T-cell (primary cell): ENCODE measurements around the gene CTTNBP2NL. TPM values are rescaled to one million over a fixed set of nuclear protein-coding genes. Genes with fewer than 3 reads are reported as not detected.
"Not testable (repeated sequence)": the region's sequence is repeated elsewhere in the genome, so short reads cannot be mapped to it uniquely, and the experiment has no call there.

Source experiments
- ATAC-seq, 4 experiments: fragments of 200-7000 bp in 3 of 4; fragments of 150-1000 bp in 1 of 4; cut with Tn5 transposase; replicated peaks in 1 of 4; 1 replicate in 3 of 4; 2 replicates in 1 of 4; pipeline ENCODE4 v1.10.0; 2021; ENCODE audit warnings: moderate library complexity in 3 of 4, mild to moderate bottlenecking in 2 of 4, moderate number of reproducible peaks in 1 of 4
- CTCF ChIA-PET, 2 donors: fragments of 300-600 bp; sonication (Branson Sonifier 250); formaldehyde crosslinking; loops; one replicate each; lab custom pipeline; 2022; ENCODE audit warnings: antibody characterized with exemption in 2 of 2; lab: Charles Lee
- POLR2A ChIA-PET, 2 donors: fragments of 300-600 bp; sonication (Branson Sonifier 250); formaldehyde crosslinking; loops; one replicate each; lab custom pipeline; 2022; ENCODE audit warnings: antibody characterized with exemption in 2 of 2; lab: Charles Lee
- DNase-seq, 35 experiments: peaks; one replicate each; pipeline versions ENCODE4 v3.0.0 to v3.0.0-alpha.2; 2013 to 2023
- H3K27ac ChIP-seq: one replicate; pipeline ENCODE4 v1.5.1; 2013; ENCODE audit warnings: low read length
- H3K27me3 ChIP-seq, 2 experiments: replicated peaks in 1 of 2; 1 replicate in 1 of 2; 2 replicates in 1 of 2; pipeline versions ENCODE4 v1.6.1 to v1.7.0; 2013; ENCODE audit warnings: low read length in 1 of 2, mixed read lengths in 1 of 2; ENCODE audit not compliant: control insufficient read depth in 2 of 2, insufficient read depth in 2 of 2; ENCODE audit errors: extremely low read depth in 1 of 2
- H3K36me3 ChIP-seq, 2 donors: 1 replicate in 1 of 2; 2 replicates in 1 of 2; pipeline versions ENCODE4 v1.6.1 to v1.7.0; 2013; ENCODE audit warnings: low read length in 1 of 2; ENCODE audit not compliant: control insufficient read depth in 2 of 2, insufficient read depth in 1 of 2; ENCODE audit errors: extremely low read depth in 1 of 2
- H3K4me1 ChIP-seq, 2 experiments: 1 replicate in 1 of 2; 2 replicates in 1 of 2; pipeline versions ENCODE4 v1.6.1 to v1.7.0; 2013; ENCODE audit warnings: low read length in 2 of 2, mixed read lengths in 1 of 2; ENCODE audit not compliant: insufficient read depth in 2 of 2, control insufficient read depth in 1 of 2; ENCODE audit errors: extremely low read depth in 1 of 2
- H3K4me3 ChIP-seq, 2 donors: 1 replicate in 1 of 2; 2 replicates in 1 of 2; pipeline versions ENCODE4 v1.5.1 to v1.7.0; 2013; ENCODE audit warnings: mild to moderate bottlenecking in 2 of 2, low read length in 1 of 2, moderate library complexity in 1 of 2; ENCODE audit not compliant: control insufficient read depth in 1 of 2; ENCODE audit errors: extremely low read depth in 1 of 2
- H3K9me3 ChIP-seq: 2 replicates; pipeline ENCODE4 v1.7.0; 2013
- H3K27ac Mint-ChIP-seq, 2 donors: one replicate each; pipeline ENCODE4 v1.8.0; 2020 to 2021; ENCODE audit warnings: mild to moderate bottlenecking in 2 of 2, mixed read lengths in 2 of 2
- H3K27me3 Mint-ChIP-seq, 2 donors: one replicate each; pipeline ENCODE4 v1.8.0; 2021 to 2022; ENCODE audit warnings: mixed read lengths in 2 of 2
- H3K36me3 Mint-ChIP-seq: one replicate; pipeline ENCODE4 v1.8.0; 2021; ENCODE audit warnings: mixed read lengths
- H3K4me1 Mint-ChIP-seq, 3 donors: one replicate each; pipeline ENCODE4 v1.8.0; 2020 to 2022; ENCODE audit warnings: mixed read lengths in 3 of 3, mild to moderate bottlenecking in 1 of 3
- H3K4me3 Mint-ChIP-seq, 3 donors: one replicate each; pipeline ENCODE4 v1.8.0; 2020 to 2022; ENCODE audit warnings: mild to moderate bottlenecking in 3 of 3, mixed read lengths in 3 of 3, moderate library complexity in 3 of 3
- H3K9me3 Mint-ChIP-seq, 3 donors: one replicate each; pipeline ENCODE4 v1.8.0; 2020 to 2022; ENCODE audit warnings: mixed read lengths in 3 of 3
- WGBS: methylation state at CpG from one replicate; pipeline ENCODE4 v1.1.5; 2013; ENCODE audit warnings: missing lambda C conversion rate; ENCODE audit not compliant: insufficient coverage; 5-methylcytosine and 5-hydroxymethylcytosine counted together
- total RNA-seq, 35 experiments: library from RNA in 6 of 35; stranded (reverse) in 6 of 35; fragments of 120-200 nt in 1 of 35; gene quantifications; one replicate each; pipeline versions ENCODE4 v1.2.1 to v1.2.4 and lab custom pipeline; 2013 to 2026

CTTNBP2NL gene
- total RNA-seq, 5 donors from 2014 or later (not counting 1 experiment from before 2014, with no cell fraction given) = 0.37 to 1.1 (median 0.51) TPM

- Mint-ChIP-seq H3K27me3 (peaks cover 32 to 40% of the 10 kb centered on the region in 2 donors), H3K4me1 (peaks cover 7 to 14% (median 9%) of the 10 kb centered on the region in 3 donors)
- H3K36me3 ChIP-seq, H3K4me3 ChIP-seq, H3K27ac Mint-ChIP-seq, DNase-seq, H3K4me3 Mint-ChIP-seq, H3K9me3 Mint-ChIP-seq, H3K27ac ChIP-seq, H3K36me3 Mint-ChIP-seq, H3K9me3 ChIP-seq, H3K4me1 ChIP-seq: not testable (repeated sequence)
- 56% methylated on average over 9 of the region's 15 CpGs for WGBS
- ATAC-seq = peak in 1 of 4 experiments; percentile 7
- ChIA-PET CTCF (interaction anchor here (0.5 to 3.6 kb wide), 20 partner anchors 10 to 1233 kb away, joined by 3 to 33 read pairs (median 4); partner anchors contain the start of gene PPM1J (in 1 of the 2)), POLR2A (interaction anchor here in 1 of 2 donors (0.6 to 0.8 kb wide), 3 partner anchors 77 to 225 kb away, joined by 3 to 9 read pairs (median 7); no protein-coding TSS in a partner anchor)
- peaks cover 2 to 28% of the 10 kb centered on the region in 2 experiments for H3K27me3 ChIP-seq
Measured at GRCh38 chr1:112390335-112390734, 5.7 kb upstream of the CTTNBP2NL start.

GRCh38 chr1:112390775-112391602 lies 5.0 kb upstream of the CTTNBP2NL start:
- Mint-ChIP-seq H3K9me3 (no peaks in the 10 kb centered on the region), H3K27ac (peak overlapping the region in 1 of 2 donors; percentile 44)
- CTCF ChIA-PET = interaction anchor here (0.5 to 3.6 kb wide), 32 partner anchors 9 to 1558 kb away, joined by 3 to 33 read pairs (median 4); partner anchors contain the start of genes LRIG2 (in 1 of the 2), PPM1J (in 1 of the 2) and ST7L (in 1 of the 2)

GRCh38 chr1:112391603-112391940 lies 4.4 kb upstream of the CTTNBP2NL start:
- no peak overlapping the region for H3K4me3 ChIP-seq
- H3K27me3 ChIP-seq = peaks cover 2 to 26% of the 10 kb centered on the region in 2 experiments
- Mint-ChIP-seq H3K36me3 (no peaks in the 10 kb centered on the region), H3K9me3 (no peaks in the 10 kb centered on the region), H3K4me3 (no peak overlapping the region), H3K27ac (no peak overlapping the region), H3K27me3 (peaks cover 32 to 43% of the 10 kb centered on the region in 2 donors), H3K4me1 (peaks cover 13 to 21% (median 19%) of the 10 kb centered on the region in 3 donors)
- ATAC-seq (no peak), DNase-seq (no peak)
- H3K9me3 ChIP-seq = no peaks in the 10 kb centered on the region
- WGBS = 83% methylated on average over 2 of the region's 11 CpGs
- H3K36me3 ChIP-seq = no peaks in the 10 kb centered on the region
- POLR2A ChIA-PET = no interaction called here
- no peak overlapping the region for H3K27ac ChIP-seq
- CTCF ChIA-PET = interaction anchor here (0.5 to 3.6 kb wide), 21 partner anchors 10 to 1557 kb away, joined by 3 to 33 read pairs (median 4); partner anchors contain the start of genes LRIG2 (in 1 of the 2), PPM1J (in 1 of the 2) and ST7L (in 1 of the 2)
- H3K4me1 ChIP-seq = peaks cover 1 to 21% of the 10 kb centered on the region in 2 experiments

More at GRCh38 chr1:112390775-112391602, 5.0 kb upstream of the CTTNBP2NL start:
- peaks cover 13 to 19% (median 16%) of the 10 kb centered on the region in 3 donors for H3K4me1 Mint-ChIP-seq
- DNase-seq = peak; percentile 37 to 89 (median 64)
- H3K9me3 ChIP-seq = no peaks in the 10 kb centered on the region
- H3K4me3 ChIP-seq = no peak overlapping the region
- POLR2A ChIA-PET = interaction anchor here (0.6 to 0.8 kb wide), 3 partner anchors 76 to 232 kb away, joined by 3 to 7 read pairs (median 4); no protein-coding TSS in a partner anchor
- ATAC-seq = peak; percentile 81 to 90 (median 85)
- H3K4me3 Mint-ChIP-seq = no peak overlapping the region
- H3K36me3 Mint-ChIP-seq = no peaks in the 10 kb centered on the region
- H3K36me3 ChIP-seq = no peaks in the 10 kb centered on the region
- H3K27me3 ChIP-seq = peaks cover 2 to 26% of the 10 kb centered on the region in 2 experiments
- H3K4me1 ChIP-seq = peaks cover 0 to 15% of the 10 kb centered on the region in 2 experiments
- WGBS = 11% methylated on average over 10 of the region's 15 CpGs
- peaks cover 32 to 43% of the 10 kb centered on the region in 2 donors for H3K27me3 Mint-ChIP-seq
- H3K27ac ChIP-seq = no peak overlapping the region

GRCh38 chr1:112393631-112393974 lies 2.4 kb upstream of the CTTNBP2NL start:
- H3K27ac ChIP-seq = no peak overlapping the region
- no peak overlapping the region for H3K4me3 Mint-ChIP-seq
- no peak for DNase-seq
- no peaks in the 10 kb centered on the region for H3K36me3 Mint-ChIP-seq
- ChIA-PET CTCF (interaction anchor here (1.2 to 1.4 kb wide), 2 partner anchors 73 kb away, joined by 5 to 10 read pairs; no protein-coding TSS in a partner anchor), POLR2A (interaction anchor here in 1 of 2 donors (0.5 kb wide), 1 partner anchor 54 kb away, joined by 6 read pairs; no protein-coding TSS in a partner anchor)
- no peaks in the 10 kb centered on the region for H3K9me3 ChIP-seq
- H3K4me3 ChIP-seq = no peak overlapping the region
- H3K4me1 Mint-ChIP-seq = peaks cover 21 to 27% (median 25%) of the 10 kb centered on the region in 3 donors
- peaks cover 20 to 29% of the 10 kb centered on the region in 2 donors for H3K27me3 Mint-ChIP-seq
- no CpG with 5 or more reads among the region's 3 CpGs for WGBS
- H3K27me3 ChIP-seq = peaks cover 2 to 25% of the 10 kb centered on the region in 2 experiments
- ATAC-seq = no peak
- no peaks in the 10 kb centered on the region for H3K36me3 ChIP-seq
- no peak overlapping the region for H3K27ac Mint-ChIP-seq
- no peaks in the 10 kb centered on the region for H3K9me3 Mint-ChIP-seq
- peaks cover 3 to 23% of the 10 kb centered on the region in 2 experiments for H3K4me1 ChIP-seq

- Histone ChIP-seq H3K9me3 (no peaks in the 10 kb centered on the region), H3K4me1 (peaks cover 3 to 23% of the 10 kb centered on the region in 2 experiments), H3K4me3 (no peak overlapping the region), H3K27ac (no peak overlapping the region), H3K36me3 (no peaks in the 10 kb centered on the region), H3K27me3 (peaks cover under 1 to 22% of the 10 kb centered on the region in 2 experiments)
- Mint-ChIP-seq H3K9me3 (no peaks in the 10 kb centered on the region), H3K27me3 (peaks cover 18 to 21% of the 10 kb centered on the region in 2 donors), H3K4me1 (peaks cover 21 to 27% (median 25%) of the 10 kb centered on the region in 3 donors), H3K4me3 (peak overlapping the region in 1 of 3 donors; percentile 40), H3K27ac (no peak overlapping the region), H3K36me3 (no peaks in the 10 kb centered on the region)
- DNase-seq (no peak), ATAC-seq (no peak)
- ChIA-PET CTCF (interaction anchor here (0.5 to 1.4 kb wide), 8 partner anchors 72 to 929 kb away, joined by 3 to 10 read pairs (median 4); no protein-coding TSS in a partner anchor), POLR2A (no interaction called here)
- 83% methylated on average over 1 of the region's 1 CpG for WGBS
Measured at GRCh38 chr1:112394743-112395062, 1.3 kb upstream of the CTTNBP2NL start.

- Histone ChIP-seq H3K4me3 (peak overlapping the region; percentile 76 to 94), H3K27me3 (peaks cover 0 to 18% of the 10 kb centered on the region in 2 experiments), H3K9me3 (no peaks in the 10 kb centered on the region), H3K4me1 (peaks cover 3 to 23% of the 10 kb centered on the region in 2 experiments), H3K36me3 (no peaks in the 10 kb centered on the region), H3K27ac (no peak overlapping the region)
- peaks cover 21 to 27% (median 25%) of the 10 kb centered on the region in 3 donors for H3K4me1 Mint-ChIP-seq
- no peaks in the 10 kb centered on the region for H3K36me3 Mint-ChIP-seq
- H3K4me3 Mint-ChIP-seq = peak overlapping the region; percentile 90 to 91 (median 90)
- POLR2A ChIA-PET = no interaction called here
- CTCF ChIA-PET = interaction anchor here in 1 of 2 donors (0.5 to 1.4 kb wide), 3 partner anchors 86 to 293 kb away, joined by 3 to 4 read pairs (median 4); no protein-coding TSS in a partner anchor
- no peaks in the 10 kb centered on the region for H3K9me3 Mint-ChIP-seq
- ATAC-seq (no peak), DNase-seq (no peak)
- peak overlapping the region in 1 of 2 donors; percentile 40 for H3K27ac Mint-ChIP-seq
- peaks cover 18 to 20% of the 10 kb centered on the region in 2 donors for H3K27me3 Mint-ChIP-seq
- WGBS = 20% methylated on average over 2 of the region's 6 CpGs
Measured at GRCh38 chr1:112395256-112395820, 676 bp upstream of the CTTNBP2NL start.
